Suprapubic skin (tissue), 4 donors: ENCODE data around the gene CYP4F22.

ENCODE experiments used
- CTCF ChIP-seq, 2 donors: fragments of 200-600 bp in 1 of 2; fragments of 450-650 bp in 1 of 2; sonication (generic) in 1 of 2; IDR thresholded peaks; one replicate each; pipeline ENCODE4 v1.5.1; 2016 to 2019; ENCODE audit warnings: antibody characterized with exemption in 2 of 2, mild to moderate bottlenecking in 1 of 2, moderate library complexity in 1 of 2
- EP300 ChIP-seq: sonication (generic); formaldehyde crosslinking; IDR thresholded peaks from one replicate; pipeline ENCODE4 v1.6.1; 2017; ENCODE audit warnings: antibody characterized with exemption
- POLR2A ChIP-seq, 2 donors: fragments of 450-650 bp; IDR thresholded peaks; one replicate each; pipeline ENCODE4 v1.6.1; 2017; ENCODE audit warnings: antibody characterized with exemption in 2 of 2, mild to moderate bottlenecking in 2 of 2, moderate library complexity in 2 of 2
- POLR2AphosphoS5 ChIP-seq, 3 donors: sonication (generic); formaldehyde crosslinking; IDR thresholded peaks; one replicate each; pipeline ENCODE4 v1.6.1; 2017; ENCODE audit warnings: antibody characterized with exemption in 3 of 3

GRCh38 chr19:15506074-15506571 lies 2.2 kb upstream of the CYP4F22 start:
- TF ChIP-seq CTCF (IDR thresholded peaks at IDR 0.05): no peak
- TF ChIP-seq POLR2A (IDR thresholded peaks at IDR 0.05): no peak
- no peak for TF ChIP-seq EP300
- no peak for TF ChIP-seq POLR2AphosphoS5 (IDR thresholded peaks at IDR 0.05)
